NCI-H146 treated with DMSO at 0.1 percent for 48 hours (cell line): ENCODE results near the gene CFAP52.
"Not testable (repeated sequence)": the region's sequence is repeated elsewhere in the genome, so short reads cannot be mapped to it uniquely, and the experiment has no call there.

Experiments used
- DNase-seq: peaks from one replicate; lab custom pipeline; 2025; ENCODE audit not compliant: unreplicated experiment; lab: John Stamatoyannopoulos, UW

CFAP52 gene

GRCh38 chr17:9644910-9645751 lies 68.7 kb downstream of the CFAP52 start, which contains the start of gene USP43:
Gene USP43 (plus strand): TSS chr17:9645517. CDS start chr17:9645633, 116 bp downstream.
- peak; percentile 80 for DNase-seq

DNA sequence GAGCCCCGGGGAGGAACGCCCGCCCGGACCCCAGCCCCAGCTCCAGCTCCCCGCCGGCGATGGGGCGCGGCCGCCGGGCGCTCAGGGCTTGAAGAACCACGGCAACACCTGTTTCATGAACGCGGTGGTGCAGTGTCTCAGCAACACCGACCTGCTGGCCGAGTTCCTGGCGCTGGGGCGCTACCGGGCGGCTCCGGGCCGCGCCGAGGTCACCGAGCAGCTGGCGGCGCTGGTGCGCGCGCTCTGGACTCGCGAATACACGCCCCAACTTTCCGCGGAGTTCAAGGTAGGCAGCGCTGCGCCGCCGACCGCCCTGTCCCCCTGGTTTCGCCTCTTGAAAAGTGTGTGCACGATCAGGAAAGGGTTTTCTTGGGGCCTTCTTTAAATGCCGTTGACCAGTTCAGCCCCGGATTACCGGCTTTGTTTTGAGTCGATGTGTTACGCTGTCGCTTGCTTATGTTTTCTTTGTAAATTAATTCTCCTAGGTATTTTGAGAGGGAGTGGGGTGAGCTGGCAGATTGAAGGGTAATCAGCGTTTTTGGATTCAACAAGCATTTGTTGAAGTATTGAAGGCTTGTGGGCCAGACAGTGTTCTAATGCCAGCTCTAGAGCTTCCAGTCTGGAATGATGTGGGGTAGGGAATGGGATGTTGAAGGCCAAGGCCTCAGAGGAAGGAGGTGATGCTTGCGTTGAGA lies 69.6 kb downstream of the CFAP52 start:
- peak; percentile 18 for DNase-seq

DNA sequence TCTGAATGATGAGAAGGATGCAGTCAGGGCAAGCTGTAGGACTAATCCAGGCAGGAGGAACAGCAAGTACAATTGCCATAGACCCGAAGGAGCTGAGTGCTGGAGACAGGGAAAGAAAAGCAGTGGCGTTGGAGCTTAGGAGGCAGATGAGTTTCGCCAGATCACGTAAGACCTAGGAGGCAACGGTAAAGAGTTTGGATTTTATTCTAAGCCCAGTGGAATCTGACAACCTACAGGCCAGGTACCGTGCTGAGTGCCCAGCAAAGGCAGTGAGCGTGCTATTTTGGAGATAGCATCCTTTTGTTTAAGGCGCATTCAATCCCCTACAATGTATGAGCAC lies 70.1 kb downstream of the CFAP52 start:
- DNase-seq, result no peak

- peak; percentile 8 for DNase-seq
Measured at GRCh38 chr17:9647014-9647413, 70.6 kb downstream of the CFAP52 start.

- no peak for DNase-seq
Measured at GRCh38 chr17:9648521-9649110, 72.2 kb downstream of the CFAP52 start.

- no peak for DNase-seq
Measured at GRCh38 chr17:9658593-9659211, 82.3 kb downstream of the CFAP52 start.

GRCh38 chr17:9661027-9661426 lies 84.6 kb downstream of the CFAP52 start:
- DNase-seq, result no peak

- not testable (repeated sequence) for DNase-seq
Measured at GRCh38 chr17:9663511-9663910, 87.1 kb downstream of the CFAP52 start.

GRCh38 chr17:9666461-9667050 lies 90.1 kb downstream of the CFAP52 start:
- no peak for DNase-seq

GRCh38 chr17:9668517-9668916 lies 92.1 kb downstream of the CFAP52 start:
- DNase-seq, result no peak

- no peak for DNase-seq
Measured at GRCh38 chr17:9669551-9670008, 93.1 kb downstream of the CFAP52 start.

DNA sequence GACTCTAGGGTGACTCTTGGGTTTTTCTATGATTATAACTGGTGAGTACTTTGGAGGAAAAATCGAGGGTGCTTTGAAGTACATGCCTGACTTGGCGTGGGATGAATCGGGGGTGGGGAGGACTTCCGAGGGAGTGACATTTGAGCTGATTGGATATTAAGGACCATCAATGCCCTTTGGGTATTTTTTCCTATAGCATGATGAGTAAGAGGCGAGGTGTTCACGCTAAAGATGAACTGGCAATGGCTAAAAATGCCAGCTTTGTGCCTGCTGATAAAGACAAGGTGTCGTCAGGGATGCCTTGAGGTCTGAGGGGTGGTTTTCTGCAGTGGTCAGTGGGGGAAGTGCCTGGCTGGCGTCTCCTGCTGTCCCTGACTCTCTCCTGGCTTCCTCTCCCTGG lies 94.2 kb downstream of the CFAP52 start:
- DNase-seq, result no peak

GRCh38 chr17:9671559-9671958 lies 95.1 kb downstream of the CFAP52 start:
- DNase-seq, result no peak

- DNase-seq, result no peak
Measured at GRCh38 chr17:9672266-9672665, 95.8 kb downstream of the CFAP52 start.

GRCh38 chr17:9672691-9673090 lies 96.2 kb downstream of the CFAP52 start:
- DNase-seq, result no peak

DNA sequence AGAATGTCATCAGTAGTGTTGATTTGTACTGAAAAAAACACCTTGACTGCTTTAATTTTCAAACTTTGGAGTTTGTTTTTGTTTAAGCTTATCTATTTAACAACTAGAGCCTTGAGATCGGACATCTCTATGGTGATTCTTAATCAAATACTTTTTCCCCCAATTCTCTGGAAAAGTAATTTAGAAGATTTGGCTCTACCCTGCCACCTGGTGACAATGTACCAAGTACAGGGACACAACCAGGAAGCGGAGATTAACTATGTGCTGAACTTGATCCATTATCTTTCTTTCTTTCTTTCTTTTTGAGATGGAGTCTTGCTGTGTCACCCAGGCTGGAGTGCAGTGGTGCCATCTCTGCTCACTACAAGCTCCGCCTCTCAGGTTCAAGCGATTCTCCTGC lies 99.6 kb downstream of the CFAP52 start:
- DNase-seq, result no peak

DNA sequence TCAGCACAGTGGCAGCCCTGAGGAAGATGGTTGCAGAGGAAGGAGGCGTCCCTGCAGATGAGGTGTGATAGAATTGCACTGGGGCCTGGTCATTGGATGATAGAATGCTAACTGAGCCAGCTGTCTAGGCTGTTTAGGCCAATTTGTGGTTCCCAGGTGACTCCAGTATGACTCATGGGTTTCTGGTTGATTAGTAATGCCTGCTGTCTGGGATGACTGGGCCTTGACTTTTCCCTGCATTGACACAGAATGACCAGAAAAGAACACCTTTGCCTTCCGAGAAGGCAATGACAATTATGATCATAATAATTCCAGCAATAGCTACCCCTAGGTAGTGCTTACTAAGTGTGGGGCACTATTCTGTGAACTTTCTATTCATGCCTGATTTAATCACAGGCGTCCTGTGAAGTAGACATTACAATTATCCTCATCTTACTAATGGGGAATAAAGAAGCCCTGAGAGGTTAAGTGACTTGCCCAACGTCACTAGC lies 100.4 kb downstream of the CFAP52 start:
- DNase-seq, result no peak

DNA sequence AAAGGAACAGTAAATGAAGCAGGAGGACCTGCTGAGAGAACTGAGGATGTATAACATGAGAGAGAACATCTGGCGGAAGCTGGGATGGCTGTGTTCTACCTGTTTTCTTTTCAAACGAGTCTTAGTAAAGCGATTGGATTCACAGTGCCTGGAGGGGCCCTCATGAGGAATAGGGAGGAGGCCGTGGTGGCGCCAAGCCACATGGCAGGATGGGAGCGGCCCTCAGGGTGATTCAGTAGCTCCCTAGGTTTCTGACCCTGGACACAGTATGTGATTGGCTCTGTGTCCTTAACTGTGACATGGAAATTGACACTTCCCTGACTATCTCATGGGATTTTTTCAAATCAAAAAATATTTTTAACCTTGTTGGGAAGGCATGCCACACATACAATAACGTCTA lies 101.0 kb downstream of the CFAP52 start:
- DNase-seq, result no peak

GRCh38 chr17:9677896-9678295 lies 101.5 kb downstream of the CFAP52 start:
- no peak for DNase-seq

GRCh38 chr17:9684955-9685621 lies 108.6 kb downstream of the CFAP52 start:
- DNase-seq, result peak; percentile 68
